ENCODE measurements around the gene ATXN7L3B. TPM values are rescaled to one million over a fixed set of nuclear protein-coding genes. Genes with fewer than 3 reads are reported as not detected.

ATXN7L3B gene
- polyA plus RNA-seq, 3 donors, result 7.6 to 20.2 (median 17.1) TPM

DNA sequence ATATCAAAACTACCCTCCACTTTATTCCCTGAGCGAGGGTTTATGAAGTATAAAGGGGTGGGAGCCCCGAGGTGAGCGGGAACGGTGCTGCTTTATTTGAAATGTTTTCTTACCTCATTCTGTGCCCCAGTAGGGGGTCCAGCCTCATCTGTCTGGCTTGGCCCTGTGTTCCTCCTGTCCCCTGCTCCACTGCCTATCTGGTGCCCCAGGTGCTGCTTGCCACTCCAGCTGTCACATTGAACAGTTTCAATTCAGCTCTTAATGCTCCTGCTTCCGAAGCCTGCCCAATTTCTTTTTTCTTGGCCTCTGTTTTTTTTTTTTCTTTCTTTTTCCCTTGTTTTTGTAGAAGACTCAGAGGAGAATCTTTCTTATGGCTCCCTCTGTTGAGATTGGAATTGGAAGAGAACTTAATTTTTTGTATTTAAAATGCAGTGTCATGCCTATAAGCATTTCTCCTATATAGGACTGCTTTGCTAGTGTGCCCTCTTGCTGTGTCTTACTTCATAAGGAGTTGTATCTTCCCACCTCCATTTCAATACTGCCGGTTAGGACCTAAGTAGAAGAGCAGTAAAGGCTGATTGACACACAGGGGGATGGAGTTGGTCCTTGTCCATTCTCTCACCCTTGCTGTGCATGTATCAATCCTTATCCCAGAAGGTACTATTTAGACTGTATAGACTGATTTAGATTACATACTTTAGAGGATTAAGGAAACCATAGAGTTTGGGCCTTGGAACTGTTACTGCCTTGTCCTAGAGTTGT lies 2.3 kb downstream of the ATXN7L3B start:
- peak overlapping the region; percentile 79 for H3K4me2 ChIP-seq (replicated peaks; ENCODE audit: extremely low read depth, low read length, poor library complexity, severe bottlenecking)
- Mint-ChIP-seq H3K9me3 (peaks cover 0 to 6% (median 2%) of the 10 kb centered on the region in 7 donors), H3K27ac (peak overlapping the region in 5 of 7 donors; percentile 54 to 99 (median 98)), H3K4me1 (peaks cover 50% of the 10 kb centered on the region), H3K36me3 (peaks cover 19 to 25% of the 10 kb centered on the region in 2 donors), H3K27me3 (ENCODE audit: low read depth in 3 of 3) (no peaks in the 10 kb centered on the region), H3K4me3 (peak overlapping the region in 1 of 2 donors; percentile 97)
- peaks cover 34 to 40% of the 10 kb centered on the region in 2 donors for H3K4me1 ChIP-seq (ENCODE audit: control insufficient read depth in 1 of 2, insufficient read depth in 2 of 2, low read length in 2 of 2)
- peak overlapping the region in 1 of 3 experiments; percentile 87 for H3K4me3 ChIP-seq (replicated peaks in 1 of 3; ENCODE audit: low read depth in 2 of 3, low read length in 3 of 3)
- intact Hi-C loops (cut with micrococcal nuclease), result no loop called here
- peak overlapping the region in 1 of 2 donors; percentile 99 for H3K27ac ChIP-seq (ENCODE audit: low read depth in 1 of 2, low read length in 2 of 2)
- H3K79me2 ChIP-seq (ENCODE audit: insufficient read depth, low read length), result peaks cover 56% of the 10 kb centered on the region
- TF ChIP-seq, protein P1, sequence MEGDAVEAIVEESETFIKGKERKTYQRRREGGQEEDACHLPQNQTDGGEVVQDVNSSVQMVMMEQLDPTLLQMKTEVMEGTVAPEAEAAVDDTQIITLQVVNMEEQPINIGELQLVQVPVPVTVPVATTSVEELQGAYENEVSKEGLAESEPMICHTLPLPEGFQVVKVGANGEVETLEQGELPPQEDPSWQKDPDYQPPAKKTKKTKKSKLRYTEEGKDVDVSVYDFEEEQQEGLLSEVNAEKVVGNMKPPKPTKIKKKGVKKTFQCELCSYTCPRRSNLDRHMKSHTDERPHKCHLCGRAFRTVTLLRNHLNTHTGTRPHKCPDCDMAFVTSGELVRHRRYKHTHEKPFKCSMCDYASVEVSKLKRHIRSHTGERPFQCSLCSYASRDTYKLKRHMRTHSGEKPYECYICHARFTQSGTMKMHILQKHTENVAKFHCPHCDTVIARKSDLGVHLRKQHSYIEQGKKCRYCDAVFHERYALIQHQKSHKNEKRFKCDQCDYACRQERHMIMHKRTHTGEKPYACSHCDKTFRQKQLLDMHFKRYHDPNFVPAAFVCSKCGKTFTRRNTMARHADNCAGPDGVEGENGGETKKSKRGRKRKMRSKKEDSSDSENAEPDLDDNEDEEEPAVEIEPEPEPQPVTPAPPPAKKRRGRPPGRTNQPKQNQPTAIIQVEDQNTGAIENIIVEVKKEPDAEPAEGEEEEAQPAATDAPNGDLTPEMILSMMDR (IDR thresholded peaks at IDR 0.05), result no peak
- no peaks in the 10 kb centered on the region for H3K27me3 ChIP-seq (ENCODE audit: control insufficient read depth in 2 of 2, insufficient read depth in 2 of 2, low read length in 2 of 2)
- WGBS (ENCODE audit: insufficient coverage), result 75% methylated on average over 2 of the region's 6 CpGs
- peaks cover 36% of the 10 kb centered on the region for H4K20me1 ChIP-seq (ENCODE audit: insufficient read depth, low read length)
- peaks cover 0 to 3% of the 10 kb centered on the region in 2 donors for H3K9me3 ChIP-seq (replicated peaks in 1 of 2; ENCODE audit: control insufficient read depth in 1 of 2, insufficient read depth in 1 of 2, low read length in 2 of 2)
- DNase-seq, result no peak
- no peak overlapping the region for H2AFZ ChIP-seq (ENCODE audit: insufficient read depth, low read depth, low read length, poor library complexity, severe bottlenecking)
- H3K36me3 ChIP-seq (replicated peaks in 1 of 2; ENCODE audit: control insufficient read depth in 1 of 2, insufficient read depth in 2 of 2, low read length in 2 of 2), result peaks cover 0 to 8% of the 10 kb centered on the region in 2 donors
- H3K9ac ChIP-seq (ENCODE audit: insufficient read depth, low read length, poor library complexity, severe bottlenecking), result peak overlapping the region; percentile 2

DNA sequence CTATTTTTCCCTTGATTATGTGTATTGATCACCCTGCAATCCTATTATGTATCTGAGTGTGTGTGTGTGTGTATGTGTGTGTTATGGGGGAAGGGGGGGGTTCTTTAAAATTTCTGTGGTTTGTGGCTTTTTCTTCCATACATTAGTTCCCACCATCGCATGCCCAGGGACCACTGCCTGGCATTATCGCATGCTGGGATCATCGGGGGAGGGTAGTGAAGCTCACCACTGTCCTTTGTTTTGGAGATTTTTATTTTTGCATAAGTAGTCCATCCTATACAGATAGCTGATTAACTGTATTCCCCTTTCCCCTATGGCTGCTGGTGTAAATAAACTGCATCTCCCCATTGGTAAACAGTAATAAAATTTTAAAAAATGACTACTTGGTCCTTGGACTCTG lies 3.4 kb downstream of the ATXN7L3B start:
- intact Hi-C loops (cut with micrococcal nuclease), result no loop called here
- Histone ChIP-seq H4K20me1 (ENCODE audit: insufficient read depth, low read length) (peaks cover 36% of the 10 kb centered on the region), H3K4me2 (replicated peaks; ENCODE audit: extremely low read depth, low read length, poor library complexity, severe bottlenecking) (peak overlapping the region; percentile 10), H2AFZ (ENCODE audit: insufficient read depth, low read depth, low read length, poor library complexity, severe bottlenecking) (no peak overlapping the region), H3K79me2 (ENCODE audit: insufficient read depth, low read length) (peaks cover 56% of the 10 kb centered on the region), H3K9me3 (replicated peaks in 1 of 2; ENCODE audit: control insufficient read depth in 1 of 2, insufficient read depth in 1 of 2, low read length in 2 of 2) (no peaks in the 10 kb centered on the region), H3K36me3 (replicated peaks in 1 of 2; ENCODE audit: control insufficient read depth in 1 of 2, insufficient read depth in 2 of 2, low read length in 2 of 2) (peaks cover 0 to 8% of the 10 kb centered on the region in 2 donors), H3K27me3 (ENCODE audit: control insufficient read depth in 2 of 2, insufficient read depth in 2 of 2, low read length in 2 of 2) (no peaks in the 10 kb centered on the region), H3K9ac (ENCODE audit: insufficient read depth, low read length, poor library complexity, severe bottlenecking) (no peak overlapping the region), H3K4me1 (ENCODE audit: control insufficient read depth in 1 of 2, insufficient read depth in 2 of 2, low read length in 2 of 2) (peaks cover 34 to 40% of the 10 kb centered on the region in 2 donors), H3K4me3 (replicated peaks in 1 of 3; ENCODE audit: low read depth in 2 of 3, low read length in 3 of 3) (no peak overlapping the region), H3K27ac (ENCODE audit: low read depth in 1 of 2, low read length in 2 of 2) (peak overlapping the region in 1 of 2 donors; percentile 99)
- no CpG with 5 or more reads among the region's 3 CpGs for WGBS (ENCODE audit: insufficient coverage)
- Mint-ChIP-seq H3K27me3 (ENCODE audit: low read depth in 3 of 3) (no peaks in the 10 kb centered on the region), H3K36me3 (peaks cover 19 to 25% of the 10 kb centered on the region in 2 donors), H3K4me1 (peaks cover 49% of the 10 kb centered on the region), H3K9me3 (peaks cover 0 to 6% (median 0%) of the 10 kb centered on the region in 7 donors), H3K27ac (peak overlapping the region in 3 of 7 donors; percentile 48 to 99 (median 79)), H3K4me3 (no peak overlapping the region)
- no peak for DNase-seq
- TF ChIP-seq, protein P1 (IDR thresholded peaks at IDR 0.05), result no peak
